Endothelial cell (in vitro differentiated cells): ENCODE data around the gene ST7. TPM values are rescaled to one million over a fixed set of nuclear protein-coding genes. Genes with fewer than 3 reads are reported as not detected.
"Not testable (repeated sequence)": the region's sequence is repeated elsewhere in the genome, so short reads cannot be mapped to it uniquely, and the experiment has no call there.

ENCODE experiments used
- DNase-seq: peaks from one replicate; pipeline ENCODE4 v3.0.0; 2021; ENCODE audit warnings: low spot score
- H3K27ac Mint-ChIP-seq: one replicate; pipeline ENCODE4 v1.8.0; 2021; ENCODE audit warnings: mixed read lengths, inconsistent platforms; ENCODE audit not compliant: unreplicated experiment
- H3K27me3 Mint-ChIP-seq: one replicate; pipeline ENCODE4 v1.8.0; 2021; ENCODE audit warnings: mild to moderate bottlenecking, moderate library complexity, mixed read lengths, inconsistent platforms; ENCODE audit not compliant: unreplicated experiment
- H3K36me3 Mint-ChIP-seq: one replicate; pipeline ENCODE4 v1.8.0; 2021; ENCODE audit warnings: mild to moderate bottlenecking, low read depth, mixed read lengths, inconsistent platforms; ENCODE audit not compliant: unreplicated experiment
- H3K4me1 Mint-ChIP-seq: one replicate; pipeline ENCODE4 v1.8.0; 2021; ENCODE audit warnings: mild to moderate bottlenecking, mixed read lengths, inconsistent platforms; ENCODE audit not compliant: unreplicated experiment
- H3K4me3 Mint-ChIP-seq: one replicate; pipeline ENCODE4 v1.8.0; 2021; ENCODE audit warnings: mild to moderate bottlenecking, mixed read lengths, inconsistent platforms; ENCODE audit not compliant: unreplicated experiment
- H3K9me3 Mint-ChIP-seq: one replicate; pipeline ENCODE4 v1.8.0; 2021; ENCODE audit warnings: mixed read lengths, inconsistent platforms; ENCODE audit not compliant: unreplicated experiment
- total RNA-seq: library from RNA; stranded (reverse); fragmentation: NEBNext Ultra II Directional; extraction: Animal tissue kit (Norgen Biotek cat#: 25700); gene quantifications from one replicate; pipeline ENCODE4 v1.2.1, GENCODE V29; 2021; ENCODE audit not compliant: unreplicated experiment
- TF ChIP-seq, protein P1 (sequence below): fragments of 200-600 bp; sonication (generic); IDR thresholded peaks from one replicate; pipeline ENCODE4 v1.5.0; 2021; ENCODE audit warnings: antibody characterized with exemption; ENCODE audit not compliant: unreplicated experiment

The ST7 gene
- total RNA-seq, 1 donor from 2014 or later: 44.1 TPM

GRCh38 chr7:117025891-117026290 lies 72.6 kb downstream of the ST7 start:
- Mint-ChIP-seq H3K4me3 (no peak overlapping the region), H3K27me3 (no peaks in the 10 kb centered on the region), H3K27ac (peak overlapping the region; percentile 48), H3K36me3 (peaks cover 3% of the 10 kb centered on the region), H3K4me1 (peaks cover 12% of the 10 kb centered on the region), H3K9me3 (no peaks in the 10 kb centered on the region)
- DNase-seq: no peak
- TF ChIP-seq, protein P1, sequence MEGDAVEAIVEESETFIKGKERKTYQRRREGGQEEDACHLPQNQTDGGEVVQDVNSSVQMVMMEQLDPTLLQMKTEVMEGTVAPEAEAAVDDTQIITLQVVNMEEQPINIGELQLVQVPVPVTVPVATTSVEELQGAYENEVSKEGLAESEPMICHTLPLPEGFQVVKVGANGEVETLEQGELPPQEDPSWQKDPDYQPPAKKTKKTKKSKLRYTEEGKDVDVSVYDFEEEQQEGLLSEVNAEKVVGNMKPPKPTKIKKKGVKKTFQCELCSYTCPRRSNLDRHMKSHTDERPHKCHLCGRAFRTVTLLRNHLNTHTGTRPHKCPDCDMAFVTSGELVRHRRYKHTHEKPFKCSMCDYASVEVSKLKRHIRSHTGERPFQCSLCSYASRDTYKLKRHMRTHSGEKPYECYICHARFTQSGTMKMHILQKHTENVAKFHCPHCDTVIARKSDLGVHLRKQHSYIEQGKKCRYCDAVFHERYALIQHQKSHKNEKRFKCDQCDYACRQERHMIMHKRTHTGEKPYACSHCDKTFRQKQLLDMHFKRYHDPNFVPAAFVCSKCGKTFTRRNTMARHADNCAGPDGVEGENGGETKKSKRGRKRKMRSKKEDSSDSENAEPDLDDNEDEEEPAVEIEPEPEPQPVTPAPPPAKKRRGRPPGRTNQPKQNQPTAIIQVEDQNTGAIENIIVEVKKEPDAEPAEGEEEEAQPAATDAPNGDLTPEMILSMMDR: no peak

- not testable (repeated sequence) for DNase-seq, H3K4me3 Mint-ChIP-seq, H3K27me3 Mint-ChIP-seq
Observed at GRCh38 chr7:117030346-117030745, 77.0 kb downstream of the ST7 start.

DNA sequence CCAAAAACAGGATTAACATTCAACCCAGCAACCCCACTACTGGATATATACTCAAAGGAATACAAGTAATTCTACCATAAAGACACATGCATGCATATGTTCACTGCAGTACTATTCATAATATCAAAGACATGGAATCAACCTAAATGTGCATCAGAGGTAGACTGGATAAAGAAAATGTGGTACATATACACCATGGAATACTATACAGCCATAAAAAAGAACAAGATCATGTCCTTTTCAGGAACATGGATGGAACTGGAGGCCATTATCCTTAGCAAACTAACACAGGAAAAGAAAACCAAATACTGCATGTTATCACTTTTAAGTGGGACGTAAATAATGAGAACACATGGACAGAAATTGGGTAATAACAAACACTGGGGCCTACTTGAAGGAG lies 77.5 kb downstream of the ST7 start:
- H3K4me3 Mint-ChIP-seq, H3K27ac Mint-ChIP-seq, H3K27me3 Mint-ChIP-seq, H3K9me3 Mint-ChIP-seq, DNase-seq, H3K36me3 Mint-ChIP-seq: not testable (repeated sequence)
- peaks cover 19% of the 10 kb centered on the region for H3K4me1 Mint-ChIP-seq

More at GRCh38 chr7:117030346-117030745, 77.0 kb downstream of the ST7 start:
- H3K27ac Mint-ChIP-seq, H3K36me3 Mint-ChIP-seq, H3K9me3 Mint-ChIP-seq: not testable (repeated sequence)
- H3K4me1 Mint-ChIP-seq: peaks cover 19% of the 10 kb centered on the region

GRCh38 chr7:117032810-117033209 lies 79.5 kb downstream of the ST7 start:
- no peak overlapping the region for H3K4me3 Mint-ChIP-seq
- TF ChIP-seq, protein P1: no peak
- H3K27me3 Mint-ChIP-seq: no peaks in the 10 kb centered on the region
- H3K36me3 Mint-ChIP-seq: peaks cover 3% of the 10 kb centered on the region
- no peak for DNase-seq
- H3K27ac Mint-ChIP-seq: no peak overlapping the region
- H3K4me1 Mint-ChIP-seq: peaks cover 28% of the 10 kb centered on the region
- H3K9me3 Mint-ChIP-seq: no peaks in the 10 kb centered on the region

- H3K27me3 Mint-ChIP-seq: no peaks in the 10 kb centered on the region
- H3K4me3 Mint-ChIP-seq: no peak overlapping the region
- H3K27ac Mint-ChIP-seq: peak overlapping the region; percentile 93
- TF ChIP-seq, protein P1: no peak
- H3K9me3 Mint-ChIP-seq: no peaks in the 10 kb centered on the region
- no peak for DNase-seq
- no peaks in the 10 kb centered on the region for H3K36me3 Mint-ChIP-seq
- peaks cover 28% of the 10 kb centered on the region for H3K4me1 Mint-ChIP-seq
Observed at GRCh38 chr7:117034851-117035464, 81.7 kb downstream of the ST7 start.

DNA sequence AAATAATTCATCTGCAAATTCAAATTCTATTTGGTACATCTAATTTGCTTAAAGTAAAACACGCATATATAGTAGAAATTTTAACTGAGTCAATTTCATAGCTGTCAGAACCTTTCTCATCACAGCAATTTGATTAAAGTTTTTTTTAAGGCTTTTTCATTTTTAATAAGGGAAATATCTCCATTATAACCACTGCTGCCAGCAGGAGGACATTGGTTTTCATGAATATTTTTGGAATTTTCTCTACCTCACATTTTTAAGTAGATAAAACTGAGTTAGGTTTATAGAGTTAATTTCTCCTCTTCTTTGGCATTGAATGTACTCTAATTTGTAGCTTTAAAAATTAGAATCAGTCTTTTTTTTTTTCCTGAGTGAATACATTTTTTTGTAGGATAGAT lies 82.2 kb downstream of the ST7 start:
- Mint-ChIP-seq H3K36me3 (no peaks in the 10 kb centered on the region), H3K9me3 (no peaks in the 10 kb centered on the region), H3K4me3 (no peak overlapping the region), H3K27me3 (no peaks in the 10 kb centered on the region), H3K4me1 (peaks cover 28% of the 10 kb centered on the region), H3K27ac (peak overlapping the region; percentile 67)
- DNase-seq: no peak
- TF ChIP-seq, protein P1: no peak
